Right lung (tissue), 5 donors: ENCODE measurements around the gene CUTA. TPM values are rescaled to one million over a fixed set of nuclear protein-coding genes. Genes with fewer than 3 reads are reported as not detected.
"Not testable (repeated sequence)": the region's sequence is repeated elsewhere in the genome, so short reads cannot be mapped to it uniquely, and the experiment has no call there.

Source experiments
- DNase-seq, 2 donors: peaks; one replicate each; pipeline ENCODE4 v3.0.0-alpha.2; 2013
- polyA plus RNA-seq, 5 donors: library from polyadenylated mRNA; unstranded; fragments of 120-200 nt; gene quantifications; one replicate each; pipeline versions ENCODE4 v1.2.1 to v1.2.3, GENCODE V29; 2013; ENCODE audit warnings: inconsistent platforms in 1 of 5, low replicate concordance in 1 of 5; ENCODE audit not compliant: insufficient read length in 5 of 5, insufficient read depth in 1 of 5

CUTA gene
- polyA plus RNA-seq, 5 donors = 153 to 208 (median 171) TPM

DNA sequence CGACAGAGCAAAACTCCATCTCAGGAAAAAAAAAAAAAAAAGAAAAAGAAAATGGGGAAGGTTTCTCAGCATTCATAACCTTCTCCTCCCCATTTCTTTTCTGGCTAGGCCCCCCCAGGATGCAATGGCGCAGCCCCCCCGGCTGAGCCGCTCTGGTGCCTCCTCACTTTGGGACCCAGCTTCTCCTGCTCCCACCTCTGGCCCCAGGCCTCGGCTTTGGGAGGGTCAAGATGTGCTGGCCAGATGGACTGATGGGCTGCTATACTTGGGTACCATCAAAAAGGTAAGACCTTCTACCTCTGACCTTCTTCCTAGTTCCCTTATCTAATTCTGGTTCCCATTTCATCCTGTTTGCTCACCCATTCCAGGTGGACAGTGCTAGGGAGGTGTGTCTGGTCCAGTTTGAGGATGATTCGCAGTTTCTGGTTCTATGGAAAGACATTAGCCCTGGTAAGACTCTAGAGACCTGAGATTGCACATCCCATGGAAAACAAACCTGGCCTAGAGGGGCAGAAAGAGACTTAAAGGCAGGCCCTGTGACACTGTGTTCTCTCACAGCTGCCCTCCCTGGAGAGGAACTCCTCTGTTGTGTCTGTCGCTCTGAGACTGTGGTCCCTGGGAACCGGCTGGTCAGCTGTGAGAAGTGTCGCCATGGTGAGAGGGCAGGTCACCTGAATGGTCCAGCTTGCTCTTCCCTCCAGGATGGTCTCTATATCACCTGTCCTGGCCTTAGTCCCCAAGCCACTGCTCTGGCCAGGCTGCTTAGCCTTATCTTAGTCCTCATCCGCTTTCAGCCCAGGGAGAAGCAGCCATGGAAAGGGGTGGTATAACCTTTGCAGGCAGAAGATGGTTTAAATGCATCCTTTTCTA, 5.5 kb downstream of the CUTA start:
- DNase-seq = no peak

DNA sequence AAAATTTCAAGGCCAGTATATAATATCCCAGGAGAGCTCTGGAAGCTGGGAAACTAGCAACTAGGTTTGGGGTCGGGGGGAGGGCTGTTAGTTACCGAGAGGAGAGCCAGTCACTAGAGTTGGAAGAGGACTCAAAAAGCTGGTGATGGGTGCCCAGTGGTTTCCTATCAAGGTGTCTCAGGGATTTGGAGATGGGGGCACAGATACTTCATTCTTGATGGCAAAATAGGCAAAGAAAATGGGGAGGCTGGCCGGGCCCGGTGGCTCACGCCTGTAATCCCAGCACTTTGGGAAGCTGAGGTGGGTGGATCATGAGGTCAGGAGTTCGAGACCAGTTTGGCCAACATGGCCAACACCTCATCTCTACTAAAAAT, 6.3 kb downstream of the CUTA start:
- DNase-seq = no peak

DNA sequence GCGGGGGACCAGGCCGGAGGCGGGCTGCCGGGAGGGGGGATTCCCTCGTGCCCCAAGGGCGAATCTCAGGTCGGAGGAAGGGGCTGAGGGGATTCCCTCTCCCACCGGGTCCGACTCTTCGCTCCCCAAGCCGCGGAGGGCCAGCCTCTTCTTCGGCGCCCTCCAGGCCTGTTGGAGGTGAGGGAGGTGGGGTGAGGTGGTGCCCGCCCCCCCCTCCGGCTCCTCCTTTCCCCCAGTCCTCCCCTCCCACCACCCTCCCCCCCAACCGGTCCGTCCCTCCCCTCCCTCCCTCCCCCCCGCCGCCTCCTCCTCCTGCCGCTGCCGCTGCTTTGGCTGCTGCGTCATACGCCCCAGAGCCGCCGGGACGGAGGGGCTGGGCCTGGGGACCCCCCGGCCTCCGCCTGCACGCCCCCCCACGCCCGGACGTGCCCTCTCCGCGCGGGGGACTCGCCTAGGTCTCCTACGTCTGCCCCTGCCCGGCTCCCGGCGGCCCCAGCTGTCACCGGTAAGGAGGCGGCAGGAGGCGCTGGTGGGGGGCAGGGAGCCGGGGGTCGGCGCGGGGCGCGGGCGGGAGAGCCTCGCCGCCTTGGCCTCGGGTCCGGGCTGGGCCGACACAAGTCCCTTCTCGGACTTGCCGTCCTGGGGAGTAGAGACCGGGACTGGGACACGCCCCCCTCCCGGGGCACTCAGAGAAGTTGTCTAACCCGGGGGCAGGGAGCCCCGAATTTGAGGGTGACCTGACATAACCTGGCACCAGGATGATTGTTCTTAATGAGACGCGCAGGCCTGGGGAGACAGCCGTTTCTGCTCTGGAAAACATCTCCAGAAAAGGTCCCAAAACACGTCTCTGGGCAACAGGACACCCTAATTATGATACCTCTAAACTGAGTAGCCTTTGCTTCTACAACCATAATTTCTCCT, 6.9 kb downstream of the CUTA start, which contains the start of gene PHF1:
Gene PHF1, plus strand, starts transcription at position 304 of the 921 bp plus-strand sequence. CDS start 1,250 bp downstream, outside the sequence.
- DNase-seq = no peak

DNA sequence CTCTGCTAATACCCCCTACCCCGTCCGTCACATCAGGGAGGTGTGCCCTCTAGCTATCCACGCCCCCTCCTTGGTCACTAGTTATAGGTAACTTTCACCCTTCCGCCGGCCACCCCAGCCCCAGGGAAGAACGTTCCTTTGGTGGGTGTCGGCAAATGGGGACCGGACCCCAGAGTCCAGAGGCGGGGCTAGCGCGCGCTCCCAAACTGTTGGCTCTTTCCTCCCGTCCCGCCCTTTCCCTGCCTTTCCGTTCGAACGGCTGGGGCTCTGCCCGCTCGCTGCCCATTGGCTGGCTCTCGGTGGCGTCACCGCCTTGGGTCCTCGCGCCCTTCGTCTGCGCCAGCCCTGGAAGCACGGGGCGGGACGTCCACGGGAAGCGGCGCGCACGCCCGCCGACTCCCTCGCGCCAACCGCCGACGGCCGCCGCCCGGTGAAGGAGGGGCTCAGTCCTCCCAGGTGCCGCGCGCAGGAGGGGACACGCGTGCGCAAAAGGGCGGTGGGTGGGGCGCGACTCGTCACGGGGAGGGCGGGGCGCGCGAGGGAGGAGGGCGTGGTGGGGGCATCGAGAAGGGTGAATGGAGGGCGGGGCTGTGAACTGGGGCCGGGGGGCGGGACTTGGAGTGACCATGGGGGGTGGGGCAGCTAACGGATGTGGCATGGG, 7.7 kb downstream of the CUTA start:
- DNase-seq = peak; percentile 98 to 99

DNA sequence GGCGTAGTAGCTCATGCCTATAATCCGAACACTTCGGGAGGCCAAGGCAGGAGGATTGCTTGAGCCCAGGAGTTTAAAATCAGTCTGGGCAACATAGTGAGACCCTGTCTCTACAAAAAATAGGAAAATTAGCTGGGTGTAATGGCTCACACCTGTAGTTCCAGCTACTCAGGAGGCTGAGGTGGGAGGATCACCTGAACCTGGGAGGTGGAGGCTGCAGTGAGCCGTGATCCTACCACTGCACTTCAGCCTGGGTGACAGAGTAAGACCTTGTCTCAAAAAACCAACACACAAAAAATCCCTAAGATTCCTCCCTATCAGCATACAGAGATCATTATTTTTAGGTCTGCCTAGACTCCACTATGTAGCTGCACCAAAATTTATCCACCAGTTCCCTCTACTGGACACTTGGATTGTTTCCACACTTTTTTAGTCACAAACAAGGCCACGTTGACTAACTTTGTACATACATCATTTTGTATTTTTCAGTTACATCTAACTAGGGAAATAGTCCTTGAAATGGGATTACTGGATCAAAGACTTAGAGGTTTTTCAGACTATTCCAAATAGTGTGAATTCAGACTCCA, 10.7 kb downstream of the CUTA start:
- no peak for DNase-seq

DNA sequence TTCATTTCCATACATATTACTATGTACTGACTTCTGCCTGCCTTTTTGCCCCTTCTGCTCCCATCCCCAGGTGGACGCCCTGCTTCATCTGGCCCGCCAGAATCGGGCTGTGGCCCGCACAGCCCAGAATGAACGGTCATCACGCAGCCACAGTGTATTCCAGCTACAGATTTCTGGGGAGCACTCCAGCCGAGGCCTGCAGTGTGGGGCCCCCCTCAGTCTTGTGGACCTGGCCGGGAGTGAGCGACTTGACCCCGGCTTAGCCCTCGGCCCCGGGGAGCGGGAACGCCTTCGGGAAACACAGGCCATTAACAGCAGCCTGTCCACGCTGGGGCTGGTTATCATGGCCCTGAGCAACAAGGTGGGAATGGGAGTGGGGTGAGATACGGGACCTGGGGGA, 11.8 kb downstream of the CUTA start:
- no peak for DNase-seq

DNA sequence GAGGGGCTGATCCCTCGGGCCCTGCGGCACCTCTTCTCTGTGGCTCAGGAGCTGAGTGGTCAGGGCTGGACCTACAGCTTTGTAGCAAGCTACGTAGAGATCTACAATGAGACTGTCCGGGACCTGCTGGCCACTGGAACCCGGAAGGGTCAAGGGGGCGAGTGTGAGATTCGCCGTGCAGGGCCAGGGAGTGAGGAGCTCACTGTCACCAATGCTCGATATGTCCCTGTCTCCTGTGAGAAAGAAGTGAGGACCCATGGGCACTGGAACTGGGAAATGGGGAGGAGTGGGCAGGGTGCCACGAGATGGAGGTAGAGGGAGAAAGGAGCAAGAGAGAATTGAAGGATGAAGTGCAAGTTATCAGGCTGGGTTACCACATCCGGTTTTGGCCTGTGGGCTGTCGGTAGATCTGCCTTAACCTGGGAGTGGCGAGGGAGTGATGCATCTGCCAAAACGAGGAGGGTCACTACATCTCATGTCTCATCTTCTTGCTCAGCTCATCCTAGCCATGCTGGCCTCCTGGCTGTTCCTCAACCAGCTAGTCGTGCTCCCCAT, 12.4 kb downstream of the CUTA start:
- no peak for DNase-seq

DNA sequence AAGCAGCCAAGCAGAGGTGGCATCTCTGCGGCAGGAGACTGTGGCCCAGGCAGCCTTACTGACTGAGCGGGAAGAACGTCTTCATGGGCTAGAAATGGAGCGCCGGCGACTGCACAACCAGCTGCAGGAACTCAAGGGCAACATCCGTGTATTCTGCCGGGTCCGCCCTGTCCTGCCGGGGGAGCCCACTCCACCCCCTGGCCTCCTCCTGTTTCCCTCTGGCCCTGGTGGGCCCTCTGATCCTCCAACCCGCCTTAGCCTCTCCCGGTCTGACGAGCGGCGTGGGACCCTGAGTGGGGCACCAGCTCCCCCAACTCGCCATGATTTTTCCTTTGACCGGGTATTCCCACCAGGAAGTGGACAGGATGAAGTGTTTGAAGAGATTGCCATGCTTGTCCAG, 13.0 kb downstream of the CUTA start:
- no peak for DNase-seq

DNA sequence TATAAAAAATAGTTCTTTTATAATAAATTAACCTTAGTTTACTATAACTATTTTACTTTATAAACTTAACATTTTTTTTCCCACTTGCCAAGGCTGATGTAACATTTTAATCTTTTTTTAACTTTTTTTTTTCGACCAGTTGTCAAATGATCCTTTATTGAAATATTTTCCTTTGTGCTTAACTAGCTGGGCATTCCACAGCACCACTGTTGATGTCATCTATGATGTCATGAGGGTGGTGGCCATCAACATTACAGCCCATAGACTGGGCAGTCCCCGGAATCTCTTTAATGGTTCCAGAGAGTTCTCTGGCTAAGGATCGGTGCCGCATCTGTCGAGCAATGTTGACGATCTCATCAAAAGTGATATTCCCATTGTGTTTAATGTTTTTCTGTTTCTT, 18.0 kb downstream of the CUTA start:
- DNase-seq = not testable (repeated sequence)

DNA sequence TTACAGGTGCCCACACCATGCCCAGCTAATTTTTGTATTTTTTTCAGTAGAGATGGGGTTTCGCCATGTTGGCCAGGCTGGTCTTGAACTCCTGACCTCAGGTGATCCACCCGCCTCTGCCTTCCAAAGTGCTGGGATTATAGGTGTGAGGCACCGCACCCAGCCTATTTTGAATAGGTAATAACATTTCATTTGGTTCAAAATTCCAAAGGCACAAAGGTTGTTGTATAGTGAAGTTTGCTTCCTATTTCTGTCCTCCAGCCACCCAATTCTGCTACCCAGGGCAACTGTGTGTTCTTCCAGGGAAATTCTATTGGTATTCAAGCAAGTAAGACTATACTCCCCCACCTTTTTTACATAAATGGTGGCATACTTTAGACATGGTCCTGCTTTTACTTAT, 19.3 kb downstream of the CUTA start:
- DNase-seq = not testable (repeated sequence)

DNA sequence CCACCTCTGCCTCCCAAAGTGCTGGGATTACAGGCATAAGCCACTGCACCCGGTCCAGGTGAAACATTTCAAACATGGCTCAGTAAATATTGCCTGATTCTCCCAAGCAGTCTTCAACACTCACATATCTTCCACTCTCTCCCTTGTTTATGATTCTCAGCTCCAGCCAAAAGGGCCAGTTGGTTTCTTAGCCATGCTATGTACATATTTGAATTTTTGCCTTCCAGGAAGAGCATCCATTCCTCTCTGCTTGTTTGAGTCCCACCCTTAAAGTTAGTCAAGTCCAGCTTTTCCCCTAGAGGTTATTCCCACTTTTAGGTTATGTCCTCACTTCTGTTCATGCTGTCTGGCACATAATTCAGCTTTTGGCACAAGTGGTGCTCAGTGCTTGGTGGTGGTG, 20.4 kb downstream of the CUTA start:
- no peak for DNase-seq

DNA sequence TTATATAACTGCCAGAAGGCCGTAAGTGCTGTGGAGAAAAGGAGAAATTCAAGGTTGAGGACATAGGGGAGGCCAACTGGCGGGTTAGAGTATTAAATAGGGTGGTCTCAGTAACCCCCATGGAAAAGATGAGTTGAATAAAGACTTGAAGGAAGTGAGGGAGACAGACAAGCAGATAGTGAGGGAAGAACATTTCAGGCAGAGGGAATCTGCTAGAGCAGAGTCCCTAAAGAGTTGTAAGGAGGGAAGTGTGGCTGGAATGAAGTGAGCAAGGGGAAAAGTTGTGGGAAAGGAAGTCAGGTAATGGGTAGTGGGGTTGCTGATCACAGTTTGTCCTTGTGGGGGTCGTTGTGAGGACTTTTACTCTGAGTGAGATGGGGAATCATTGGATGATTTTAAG, 24.9 kb downstream of the CUTA start:
- DNase-seq = no peak

DNA sequence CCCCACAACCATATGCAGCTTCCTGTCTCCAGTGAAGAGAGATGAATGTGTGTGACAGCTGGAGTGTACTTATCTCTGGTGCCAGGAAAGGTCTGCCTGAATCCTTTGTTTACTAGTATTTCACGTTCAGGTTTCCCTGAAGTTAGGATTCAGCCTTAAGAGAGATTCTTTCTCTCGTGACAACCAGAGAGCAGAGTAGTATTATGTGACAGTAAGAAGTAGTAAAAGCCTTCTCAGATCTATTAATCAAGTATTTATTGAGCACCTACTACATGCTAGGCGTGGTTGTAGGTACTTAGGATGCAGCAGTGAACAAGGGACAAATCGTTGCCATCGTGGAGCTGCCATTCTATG, 25.3 kb downstream of the CUTA start:
- DNase-seq = no peak

DNA sequence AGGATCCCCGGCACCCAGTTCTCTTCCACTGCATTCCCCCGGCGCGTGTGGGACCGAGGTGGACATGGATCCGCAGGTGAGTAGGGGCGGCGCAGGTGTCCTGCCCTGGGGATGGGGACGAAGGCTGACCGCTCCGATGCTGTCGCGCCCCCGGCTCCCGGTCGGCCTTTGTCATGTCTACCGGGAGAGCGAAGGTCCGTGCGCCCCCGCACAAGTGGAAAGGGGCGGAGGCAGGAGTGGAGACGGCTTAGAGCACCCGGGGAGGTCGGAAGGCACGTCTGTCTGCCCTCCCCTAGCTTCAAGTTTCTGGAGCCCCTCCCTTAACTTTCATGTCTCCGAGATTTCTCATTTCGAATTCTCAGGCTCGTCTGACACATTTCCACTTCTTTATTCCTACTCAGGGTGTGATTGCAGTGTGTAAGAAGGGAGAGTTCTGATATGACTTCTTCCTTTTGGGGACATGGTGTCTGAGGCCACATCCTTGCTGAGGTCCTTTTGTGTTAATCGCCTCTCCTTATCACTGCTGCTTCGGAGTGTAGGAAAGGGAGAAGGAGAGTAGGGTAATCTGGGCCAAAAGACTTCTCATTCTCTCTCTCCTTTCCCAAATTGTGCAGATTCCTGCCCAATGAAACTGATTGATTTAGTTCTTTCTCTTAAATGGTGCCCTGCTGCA, 25.8 kb downstream of the CUTA start:
- DNase-seq = no peak

DNA sequence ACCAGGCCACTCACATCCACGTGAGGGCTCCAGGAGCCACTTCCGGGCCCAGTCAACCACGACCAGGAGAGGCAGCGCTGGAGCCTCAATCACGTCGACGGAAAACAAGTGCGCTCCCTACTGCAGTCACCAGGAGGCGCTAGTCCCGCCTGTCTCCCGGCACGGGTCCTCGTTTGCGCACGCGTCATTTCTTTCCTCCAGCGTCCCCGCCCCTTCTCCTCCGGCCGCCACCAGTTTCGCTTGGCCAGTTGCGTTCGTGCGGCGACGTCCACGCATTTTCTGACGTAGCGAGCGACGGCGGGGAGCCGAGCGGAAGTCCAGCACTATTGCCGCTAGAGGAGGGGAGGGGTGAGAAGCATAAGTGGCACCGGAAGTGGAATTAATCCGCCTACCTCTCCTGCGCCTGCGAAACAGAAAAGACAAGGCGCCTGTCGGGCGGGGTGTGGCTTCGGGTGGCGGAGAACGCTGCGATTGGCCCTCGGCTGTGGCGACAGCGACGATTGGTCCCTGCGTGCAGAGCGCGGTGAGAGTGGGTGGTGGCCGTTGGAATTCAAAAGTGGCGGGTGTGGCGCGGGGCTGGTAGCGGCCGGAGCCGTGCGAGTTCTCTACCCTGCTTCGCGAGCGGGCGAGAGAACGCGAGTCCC, 26.5 kb downstream of the CUTA start, which contains the start of gene KIFC1:
Gene KIFC1, plus strand, starts transcription at position 546 of the 644 bp plus-strand sequence. CDS start 163 bp downstream, outside the sequence.
- peak; percentile 99 to 100 for DNase-seq

DNA sequence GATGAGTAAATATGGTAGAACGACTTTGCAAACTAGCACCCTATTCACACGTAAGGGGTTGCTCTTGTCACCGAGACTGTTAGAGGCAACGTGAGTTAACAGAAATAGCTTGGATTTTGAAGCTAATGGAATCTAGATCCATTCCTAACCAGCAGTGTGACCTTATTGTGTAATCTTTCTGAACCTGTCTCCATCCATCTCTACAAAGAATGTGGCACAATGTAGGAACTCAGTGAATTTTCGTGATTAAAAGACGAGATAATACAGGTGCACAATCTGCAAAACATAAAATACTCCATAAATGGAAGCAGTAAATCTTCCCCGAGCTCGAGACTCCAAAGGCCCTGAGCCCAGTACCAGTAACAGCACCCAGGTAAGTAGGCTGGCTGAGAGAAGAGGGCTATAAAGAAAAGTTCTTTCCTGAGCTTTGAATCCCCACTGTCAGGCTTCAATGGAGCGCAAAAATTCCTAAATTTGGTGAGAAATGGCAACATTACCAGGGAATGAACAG, 27.1 kb downstream of the CUTA start:
- DNase-seq = no peak

DNA sequence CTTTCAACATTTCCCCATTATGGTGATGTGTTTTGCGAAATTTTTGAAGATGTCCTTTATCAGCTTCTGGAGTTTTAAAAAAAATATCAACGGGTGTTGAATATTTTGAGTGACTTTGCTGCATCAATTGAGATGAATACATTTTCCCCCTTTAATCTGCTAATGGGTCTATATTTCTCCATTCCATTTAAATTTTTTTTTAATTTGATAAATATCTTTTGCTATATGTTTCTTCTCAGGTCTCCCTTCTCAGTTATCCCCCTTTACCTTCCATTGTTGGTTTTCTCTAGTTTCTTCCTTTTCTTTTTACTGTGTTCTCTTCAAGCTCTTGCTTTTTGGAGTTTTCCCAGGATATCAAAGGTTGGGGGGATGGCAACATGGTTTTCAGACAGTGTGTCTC, 27.7 kb downstream of the CUTA start:
- no peak for DNase-seq

DNA sequence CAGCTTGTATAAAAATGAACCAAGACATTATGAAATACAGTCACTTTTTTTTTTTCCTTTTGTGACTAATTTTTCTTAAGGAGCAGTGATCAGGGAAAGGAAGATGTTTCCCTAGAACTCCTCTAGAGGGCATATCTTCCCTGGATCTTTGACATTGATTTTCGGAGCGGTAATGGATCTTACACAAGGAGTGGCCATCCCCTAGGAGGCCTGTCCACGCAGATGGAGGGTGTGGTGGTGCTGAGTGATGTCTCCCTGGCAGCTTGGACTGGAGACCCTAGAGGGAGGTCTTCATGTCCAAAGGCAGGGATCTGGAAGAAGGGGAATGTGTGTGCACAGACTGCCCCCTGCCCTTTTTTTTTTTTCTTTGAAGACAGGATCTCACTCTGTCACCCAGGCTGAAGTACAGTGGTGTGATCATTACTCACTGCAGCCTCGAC, 33.3 kb downstream of the CUTA start:
- no peak for DNase-seq

DNA sequence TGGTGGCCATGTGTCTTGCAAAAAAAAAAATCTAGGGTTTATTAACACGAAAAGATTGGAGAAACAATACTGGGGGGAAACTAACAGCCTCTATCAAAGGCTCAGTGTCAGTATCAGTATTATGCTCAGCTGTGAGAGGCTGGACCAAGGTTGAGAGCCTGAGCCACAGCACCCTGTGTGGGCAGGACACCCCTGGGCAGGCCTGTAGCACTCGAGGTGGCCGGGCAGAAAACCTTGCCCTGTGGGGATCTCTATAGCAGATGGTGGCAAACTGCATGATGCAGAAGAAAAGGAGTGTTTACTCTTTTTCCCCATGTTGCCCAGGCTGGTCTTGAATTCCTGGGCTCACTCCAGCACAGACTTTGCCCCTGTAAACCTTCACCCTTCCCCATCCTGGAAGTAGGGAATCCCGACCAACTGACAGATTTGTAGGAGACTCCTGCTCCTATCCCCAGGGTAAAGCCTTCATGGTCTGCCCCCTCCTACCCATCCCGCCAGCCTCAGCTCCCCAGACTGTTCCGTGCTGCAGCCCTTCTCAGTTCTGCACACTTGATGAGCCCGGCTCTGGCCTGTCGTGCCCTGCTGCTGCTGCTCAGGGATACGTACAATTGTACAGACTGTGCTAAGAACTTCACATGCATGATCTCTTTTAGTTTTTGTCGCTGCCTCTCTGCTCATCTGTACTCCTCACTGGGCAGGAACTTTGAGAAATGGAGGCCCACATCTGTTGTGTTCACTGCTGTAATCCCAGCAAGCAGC, 34.3 kb downstream of the CUTA start:
- no peak for DNase-seq
